RWPE1 (cell line): ENCODE results near the gene GALNT1.

ENCODE experiments used
- CTCF ChIA-PET: fragments of 350-600 bp; sonication (Branson Sonifier 250); formaldehyde crosslinking; extraction: SDS; loops from one replicate; lab custom pipeline; 2021; lab: Yijun Ruan, JAX
- POLR2A ChIA-PET: fragments of 400-600 bp; formaldehyde crosslinking; extraction: SDS; loops from one replicate; lab custom pipeline; 2020; ENCODE audit warnings: antibody characterized with exemption; ENCODE audit not compliant: low non-redundant PET; lab: Yijun Ruan, JAX
- DNase-seq: peaks from one replicate; pipeline ENCODE4 v3.0.0; 2012; ENCODE audit warnings: low spot score
- H3K27ac ChIP-seq: fragments of 450-650 bp; 2 replicates; pipeline ENCODE4 v1.5.1; 2017
- CTCF ChIP-seq: fragments of 450-650 bp; conservative IDR thresholded peaks from 2 replicates; pipeline ENCODE4 v1.5.1; 2017; ENCODE audit warnings: low read depth, mild to moderate bottlenecking

GALNT1 gene

GRCh38 chr18:35610089-35610488, 28.5 kb downstream of the GALNT1 start:
- POLR2A ChIA-PET = no interaction called here
- H3K27ac ChIP-seq = no peak overlapping the region
- no peak for DNase-seq
- no peak for TF ChIP-seq CTCF
- CTCF ChIA-PET = no interaction called here

- H3K27ac ChIP-seq = no peak overlapping the region
- no peak for DNase-seq
- POLR2A ChIA-PET = no interaction called here
- CTCF ChIA-PET = no interaction called here
- TF ChIP-seq CTCF = no peak
Measured at GRCh38 chr18:35610724-35611123, 29.2 kb downstream of the GALNT1 start.

GRCh38 chr18:35611518-35611917, 30.0 kb downstream of the GALNT1 start:
- DNase-seq = no peak
- POLR2A ChIA-PET = no interaction called here
- H3K27ac ChIP-seq = no peak overlapping the region
- no peak for TF ChIP-seq CTCF
- CTCF ChIA-PET = no interaction called here

GRCh38 chr18:35616074-35616473, 34.5 kb downstream of the GALNT1 start:
- ChIA-PET POLR2A (no interaction called here), CTCF (interaction anchor here (0.6 kb wide), 1 partner anchor 79 kb away, joined by 5 read pairs; no protein-coding TSS in a partner anchor)
- no peak overlapping the region for H3K27ac ChIP-seq
- DNase-seq = no peak
- TF ChIP-seq CTCF = no peak

GRCh38 chr18:35616664-35617423, 35.3 kb downstream of the GALNT1 start:
- CTCF ChIA-PET = interaction anchor here (0.6 kb wide), 1 partner anchor 80 kb away, joined by 5 read pairs; no protein-coding TSS in a partner anchor
- POLR2A ChIA-PET = no interaction called here
- no peak for TF ChIP-seq CTCF
- H3K27ac ChIP-seq = no peak overlapping the region
- peak; percentile 61 for DNase-seq

GRCh38 chr18:35617865-35618264, 36.3 kb downstream of the GALNT1 start:
- POLR2A ChIA-PET = no interaction called here
- no peak for TF ChIP-seq CTCF
- no peak overlapping the region for H3K27ac ChIP-seq
- CTCF ChIA-PET = interaction anchor here (0.7 kb wide), 1 partner anchor 10 kb away, joined by 3 read pairs; no protein-coding TSS in a partner anchor
- DNase-seq = no peak
